Activated effector memory CD4-positive, alpha-beta T cell treated with Interleukin-2 at 50 U/mL for 16 hours (primary cell): Measurements from ENCODE around the gene DHRSX.
"Not testable (repeated sequence)": the region's sequence is repeated elsewhere in the genome, so short reads cannot be mapped to it uniquely, and the experiment has no call there.

Source experiments
- DNase-seq: peaks from one replicate; pipeline ENCODE4 v3.0.0-alpha.2; 2020

DHRSX gene

DNA sequence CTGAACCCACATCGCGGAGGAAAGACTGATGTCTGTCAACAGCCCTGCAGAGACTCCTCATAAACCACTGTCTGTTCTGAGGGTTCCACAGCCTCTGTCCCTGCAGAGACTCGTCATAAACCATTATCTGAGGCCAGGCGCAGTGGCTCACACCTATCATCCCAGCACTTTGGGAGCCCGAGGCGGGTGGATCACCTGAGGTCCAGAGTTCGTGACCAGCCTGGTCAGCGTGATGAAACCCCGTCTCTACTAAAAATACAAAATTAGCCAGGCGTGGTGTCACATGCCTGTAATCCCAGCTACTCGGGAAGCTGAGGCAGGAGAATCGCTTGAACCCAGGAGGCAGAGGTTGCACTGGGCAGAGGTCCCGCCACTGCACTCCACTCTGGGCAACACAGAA lies 259.3 kb downstream of the DHRSX start:
- DNase-seq, result not testable (repeated sequence)

DNA sequence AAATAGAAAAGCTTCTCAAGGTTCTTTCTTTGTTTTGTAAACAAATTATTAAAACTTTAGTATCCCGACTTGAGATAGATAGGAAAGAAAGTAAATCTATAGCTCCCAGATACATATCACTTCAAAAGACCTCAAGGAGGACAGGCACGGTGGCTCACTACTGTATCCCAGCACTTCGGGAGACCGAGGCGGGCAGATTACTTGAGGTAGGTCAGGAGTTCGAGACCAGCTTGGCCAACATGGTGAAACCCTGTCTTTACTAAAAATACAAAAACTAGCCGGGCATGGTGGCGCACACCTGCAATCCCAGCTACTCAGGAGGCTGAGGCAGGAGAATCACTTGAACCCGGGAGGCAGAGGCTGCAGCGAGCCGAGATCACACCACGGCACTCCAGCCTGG lies 260.0 kb downstream of the DHRSX start:
- not testable (repeated sequence) for DNase-seq

DNA sequence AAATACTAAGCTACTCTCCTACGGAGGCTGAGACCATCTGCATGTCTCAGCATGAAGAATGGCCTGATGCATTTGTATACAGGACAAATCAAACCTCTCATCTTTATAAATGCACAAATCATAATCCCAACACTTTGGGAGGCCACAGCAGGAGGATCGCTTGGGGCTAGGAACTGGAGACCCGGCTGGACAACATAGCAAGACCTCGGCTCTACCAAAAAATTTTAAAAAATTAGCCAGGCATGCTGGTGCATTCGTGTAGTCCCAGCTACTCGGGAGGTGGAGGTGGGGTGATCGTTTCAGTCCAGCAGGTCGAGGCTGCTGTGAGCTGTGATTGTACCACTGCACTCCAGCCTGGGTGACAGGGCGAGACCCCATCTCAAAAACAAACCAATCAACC lies 262.8 kb downstream of the DHRSX start:
- no peak for DNase-seq

DNA sequence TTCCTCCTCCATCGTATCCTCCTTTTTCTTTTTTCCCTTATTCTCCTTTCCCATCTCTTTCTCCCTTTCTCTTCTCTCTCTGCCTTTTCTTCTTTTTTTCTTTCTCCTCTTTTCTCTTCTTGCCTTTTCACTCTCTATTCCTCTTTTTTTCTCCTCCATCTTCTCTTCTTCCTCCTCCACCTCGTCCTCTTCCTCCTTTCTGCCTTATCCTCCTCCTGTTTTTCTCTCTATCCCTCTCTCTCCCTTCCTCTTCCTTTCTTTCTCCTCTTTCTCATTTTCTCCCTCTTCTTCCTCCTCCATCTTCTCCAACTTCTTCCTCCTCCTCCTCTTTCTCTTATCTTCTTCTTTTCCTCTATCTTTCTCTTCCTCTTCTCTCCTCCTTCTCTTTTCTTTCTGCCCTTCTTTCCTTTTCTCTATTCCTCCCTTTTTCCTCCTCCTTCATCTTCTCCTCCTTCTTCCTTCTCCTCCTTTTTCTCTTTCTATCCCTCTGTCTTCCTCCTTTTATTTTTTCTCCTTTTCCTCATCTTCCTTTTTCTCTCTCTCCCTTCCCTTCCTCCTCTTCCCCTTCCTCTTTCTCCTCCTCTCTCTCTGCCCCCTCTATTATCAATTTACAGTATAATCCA lies 269.1 kb downstream of the DHRSX start:
- DNase-seq, result no peak

DNA sequence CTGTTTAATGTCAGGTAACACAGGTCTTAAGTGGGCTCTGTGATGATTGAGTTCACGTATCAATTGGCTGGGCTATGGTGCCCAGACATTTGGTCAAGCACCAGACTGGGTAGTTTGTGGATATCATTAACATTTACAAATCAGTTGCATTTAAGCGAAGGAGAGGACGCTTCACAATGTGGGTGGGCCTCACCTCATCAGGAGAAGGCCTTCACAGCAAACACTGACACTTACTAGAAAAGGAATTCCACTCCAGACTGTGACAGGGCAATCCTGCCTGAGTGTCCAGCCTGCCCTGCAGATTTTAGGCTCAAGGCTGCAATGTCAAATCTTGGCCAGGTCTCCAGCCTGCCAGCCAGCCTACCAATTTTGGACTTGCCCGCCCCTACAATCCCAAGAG lies 270.3 kb downstream of the DHRSX start:
- no peak for DNase-seq

DNA sequence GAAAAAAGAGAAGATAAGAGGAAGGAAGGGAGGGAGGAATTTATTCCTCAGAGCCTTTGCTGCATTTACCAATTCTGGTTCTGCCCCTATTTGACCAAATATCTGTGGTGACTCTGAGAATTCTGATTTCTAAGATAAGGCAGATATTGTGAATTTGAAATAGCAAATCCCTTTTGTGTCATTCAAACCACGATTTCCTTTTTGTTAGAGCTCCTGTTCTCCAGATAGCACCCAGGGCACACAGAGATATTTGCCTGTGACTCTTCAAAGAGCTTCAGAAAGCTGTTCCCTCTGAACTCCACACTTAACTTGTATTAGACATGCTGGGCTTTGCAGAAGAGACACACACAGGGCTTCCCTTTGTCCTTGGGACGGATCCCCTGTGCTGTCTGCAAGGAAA lies 272.2 kb downstream of the DHRSX start:
- no peak for DNase-seq

DNA sequence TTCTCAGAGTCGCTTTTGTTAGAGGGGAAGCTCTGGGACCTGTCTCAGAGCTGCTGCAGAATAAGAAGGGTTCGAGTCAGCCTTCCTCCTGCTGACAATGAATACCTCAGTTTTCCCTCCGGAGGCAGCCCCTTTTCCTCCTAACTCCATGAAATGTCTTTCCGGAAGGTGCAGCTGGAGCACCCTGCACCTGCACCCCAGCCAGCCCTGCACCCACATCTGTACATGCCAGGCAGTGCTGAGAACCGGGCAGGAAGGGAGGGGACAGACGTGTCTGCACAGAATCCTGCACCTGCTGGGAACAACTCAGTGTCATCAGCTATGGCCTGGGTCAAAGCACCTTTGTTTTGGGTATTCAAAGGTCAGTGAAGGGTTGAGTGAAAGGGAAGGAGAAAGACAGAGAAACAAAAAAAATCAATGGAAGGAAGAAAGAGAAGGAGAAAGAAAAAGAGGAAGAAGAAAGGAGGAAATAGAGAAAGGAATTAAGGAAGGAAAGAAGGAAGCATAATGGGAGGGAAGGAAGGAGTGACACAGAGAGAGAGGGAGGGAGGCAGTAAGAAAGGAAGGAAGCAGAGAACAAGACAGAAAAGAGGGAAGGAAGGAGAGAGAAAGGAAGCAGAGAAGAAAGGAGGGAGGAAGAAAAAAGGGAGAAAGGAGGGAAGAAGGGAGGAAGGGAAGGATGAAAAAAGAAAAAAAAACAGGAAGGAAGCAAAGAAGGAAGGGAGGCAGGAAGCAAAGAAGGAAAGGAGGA lies 273.7 kb downstream of the DHRSX start:
- no peak for DNase-seq

DNA sequence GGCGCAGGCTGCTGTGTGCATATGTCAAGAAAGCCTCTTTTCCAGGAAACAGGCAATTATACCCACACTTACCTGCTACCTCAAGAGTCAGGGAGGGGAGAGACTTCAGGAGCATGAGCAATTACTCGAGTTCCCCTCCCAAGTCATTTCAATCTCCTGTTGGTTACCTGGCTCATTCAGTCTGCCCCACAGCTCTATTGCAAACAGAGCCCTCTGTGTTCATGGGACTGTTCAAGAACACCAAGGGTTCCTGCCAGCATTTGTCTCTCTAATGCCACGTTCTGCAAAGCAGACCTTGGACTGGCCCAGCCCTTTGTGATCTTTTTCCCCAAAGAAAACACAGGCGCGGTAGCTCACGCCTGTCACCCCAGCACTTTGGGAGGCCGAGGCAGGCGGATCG lies 274.6 kb downstream of the DHRSX start:
- DNase-seq, result no peak

DNA sequence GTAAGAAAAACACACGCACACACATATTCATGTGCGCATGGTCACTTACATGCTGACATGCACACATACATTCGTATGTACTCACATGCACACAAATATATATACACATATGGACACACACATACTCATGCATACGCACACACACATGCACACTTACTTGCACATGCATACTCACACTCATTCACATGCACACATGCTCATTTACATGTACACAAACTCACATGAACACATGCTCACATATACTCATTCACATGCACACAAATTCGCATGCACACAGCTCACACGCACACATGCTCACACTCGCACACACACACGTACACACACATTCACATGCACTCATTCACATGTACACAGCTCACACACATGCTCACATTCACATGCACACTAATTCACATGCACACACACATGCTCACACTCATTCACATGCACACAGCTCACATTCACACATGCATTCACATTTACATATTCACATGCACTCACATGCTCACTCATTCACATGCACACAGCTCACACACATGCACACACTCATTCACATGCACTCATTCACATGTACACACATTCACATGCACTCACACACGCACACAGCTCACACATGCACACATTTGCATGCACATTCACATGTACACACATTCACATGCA lies 276.1 kb downstream of the DHRSX start:
- no peak for DNase-seq

DNA sequence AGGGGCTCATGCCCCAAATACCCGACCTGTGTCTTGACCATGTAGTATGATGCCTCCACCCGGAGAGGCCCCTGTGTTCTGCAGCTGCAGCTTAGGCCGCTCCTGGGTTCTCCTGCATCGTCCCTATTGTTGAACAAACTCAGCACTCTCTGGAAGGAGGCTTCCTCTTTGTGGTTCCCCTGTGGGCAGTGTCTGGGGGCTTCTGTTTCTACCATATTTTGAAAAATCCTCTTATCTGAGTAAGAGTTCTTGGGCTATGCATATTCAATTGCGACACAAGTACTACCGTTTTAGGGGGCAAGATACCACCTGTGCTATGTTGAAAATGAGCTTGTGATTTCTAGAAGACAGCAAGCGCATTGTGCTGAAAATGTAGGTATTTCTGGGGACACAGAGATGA lies 276.6 kb downstream of the DHRSX start:
- DNase-seq, result no peak

DNA sequence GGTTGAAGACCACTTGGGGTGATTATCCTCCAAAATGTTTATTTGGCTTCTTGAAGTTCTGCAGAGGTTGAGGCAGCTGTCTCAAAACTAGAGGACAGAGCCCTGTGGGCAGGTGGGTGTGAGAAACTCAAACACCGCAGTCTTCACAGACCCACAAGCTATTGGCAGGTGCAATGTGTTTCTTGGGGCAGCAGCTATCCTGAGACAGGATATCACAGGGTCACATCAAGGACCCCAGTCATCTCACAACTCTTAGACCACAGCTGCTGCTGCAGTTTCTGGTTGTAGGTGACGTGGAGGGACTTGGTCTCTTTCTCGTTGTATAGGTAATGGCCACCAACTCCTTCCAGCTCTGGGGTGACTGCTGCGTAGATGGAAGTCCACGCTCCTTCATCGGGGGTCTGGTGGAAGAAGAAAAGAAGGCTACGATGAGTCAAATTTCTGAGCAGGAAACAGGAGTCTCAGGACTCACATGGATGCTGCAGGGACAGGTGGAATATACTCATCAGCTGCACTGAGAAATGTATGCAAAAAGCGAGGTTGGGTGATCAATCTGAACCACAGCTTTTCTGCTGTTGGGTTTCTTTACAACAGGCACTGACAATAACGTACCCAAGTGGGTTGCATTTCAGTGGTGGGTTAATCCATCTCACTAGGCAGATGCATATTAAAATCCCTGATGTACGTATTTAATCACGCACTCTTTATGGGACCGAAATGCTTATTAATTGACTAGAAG lies 279.8 kb downstream of the DHRSX start:
- DNase-seq, result no peak

DNA sequence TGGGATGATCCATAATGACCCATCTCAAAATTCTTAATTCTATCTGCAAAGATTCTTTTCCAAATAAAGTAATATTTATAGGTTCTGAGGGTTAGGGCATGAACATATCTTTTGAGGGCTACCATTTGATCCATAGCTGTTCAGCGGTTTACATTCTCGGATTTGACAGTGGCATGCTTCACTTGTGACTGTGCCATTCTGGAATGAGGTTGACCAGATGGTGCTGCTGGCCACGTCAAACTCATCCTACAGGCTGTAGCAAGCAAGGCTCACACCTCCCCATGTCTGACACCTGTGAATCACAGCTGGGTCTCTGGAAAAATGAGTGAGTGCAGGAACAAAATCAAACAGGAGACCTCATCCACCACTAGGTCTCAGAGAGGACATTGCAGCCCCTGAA lies 280.5 kb downstream of the DHRSX start:
- no peak for DNase-seq

DNA sequence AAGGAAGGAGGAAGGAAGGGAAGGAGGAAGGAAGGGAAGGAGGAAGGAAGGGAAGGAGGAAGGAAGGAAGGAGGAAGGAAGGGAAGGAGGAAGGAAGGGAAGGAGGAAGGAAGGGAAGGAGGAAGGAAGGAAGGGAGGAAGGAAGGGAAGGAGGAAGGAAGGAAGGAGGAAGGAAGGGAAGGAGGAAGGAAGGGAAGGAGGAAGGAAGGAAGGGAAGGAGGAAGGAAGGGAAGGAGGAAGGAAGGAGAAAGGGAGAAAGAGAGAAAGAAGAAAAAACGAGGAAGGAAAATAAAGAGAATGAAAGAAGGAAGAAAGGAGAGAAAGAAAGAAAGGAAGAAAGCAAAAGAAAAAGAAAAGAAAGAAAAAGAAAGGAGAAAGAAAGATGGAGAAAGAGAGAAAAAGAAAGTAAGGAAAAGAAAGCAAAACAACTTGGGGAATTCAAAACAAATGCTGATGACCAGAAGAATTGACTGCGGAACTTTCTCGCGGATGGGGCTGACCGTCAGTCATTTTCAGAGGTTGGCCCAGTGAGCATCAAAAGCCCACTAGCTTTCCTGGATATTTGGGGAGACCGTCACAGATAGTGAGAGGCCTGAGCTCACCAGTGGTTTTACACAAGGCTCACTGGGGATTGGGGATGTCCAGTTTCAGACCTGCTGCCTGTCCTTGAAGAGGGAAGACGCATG lies 286.5 kb downstream of the DHRSX start:
- not testable (repeated sequence) for DNase-seq

DNA sequence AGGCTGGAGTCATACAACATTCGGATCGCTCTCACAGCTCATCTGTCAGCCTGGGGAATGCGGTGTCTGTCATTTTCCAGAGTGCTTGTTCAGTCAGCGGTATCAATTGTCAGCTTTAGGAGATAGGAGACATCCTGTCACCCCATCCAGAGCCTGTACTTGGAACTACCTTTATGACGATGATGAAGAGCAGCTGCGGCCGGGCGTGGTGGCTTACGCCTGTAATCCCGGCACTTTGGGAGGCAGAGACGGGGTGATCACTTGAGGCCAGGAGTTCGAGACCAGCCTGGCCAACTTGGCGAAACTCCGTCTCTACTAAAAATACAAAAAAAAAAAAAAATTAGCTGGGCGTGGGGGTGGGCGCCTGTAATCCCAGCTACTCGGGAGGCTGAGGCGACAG lies 289.1 kb downstream of the DHRSX start:
- DNase-seq, result not testable (repeated sequence)

DNA sequence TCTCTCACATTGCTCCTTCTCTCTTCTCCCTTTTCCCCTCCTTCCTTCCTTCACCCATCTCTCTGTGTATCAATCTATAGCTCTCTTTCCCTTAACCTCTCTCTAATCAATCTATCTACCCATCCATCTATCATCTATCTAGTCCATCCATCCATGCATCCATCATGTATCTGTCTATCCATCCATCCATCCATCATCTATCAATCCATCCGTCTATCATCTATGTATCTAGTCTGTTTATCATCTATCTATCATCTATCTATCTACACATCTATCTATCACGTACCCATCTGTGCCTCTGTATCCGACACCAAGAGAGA lies 307.5 kb downstream of the DHRSX start:
- no peak for DNase-seq

DNA sequence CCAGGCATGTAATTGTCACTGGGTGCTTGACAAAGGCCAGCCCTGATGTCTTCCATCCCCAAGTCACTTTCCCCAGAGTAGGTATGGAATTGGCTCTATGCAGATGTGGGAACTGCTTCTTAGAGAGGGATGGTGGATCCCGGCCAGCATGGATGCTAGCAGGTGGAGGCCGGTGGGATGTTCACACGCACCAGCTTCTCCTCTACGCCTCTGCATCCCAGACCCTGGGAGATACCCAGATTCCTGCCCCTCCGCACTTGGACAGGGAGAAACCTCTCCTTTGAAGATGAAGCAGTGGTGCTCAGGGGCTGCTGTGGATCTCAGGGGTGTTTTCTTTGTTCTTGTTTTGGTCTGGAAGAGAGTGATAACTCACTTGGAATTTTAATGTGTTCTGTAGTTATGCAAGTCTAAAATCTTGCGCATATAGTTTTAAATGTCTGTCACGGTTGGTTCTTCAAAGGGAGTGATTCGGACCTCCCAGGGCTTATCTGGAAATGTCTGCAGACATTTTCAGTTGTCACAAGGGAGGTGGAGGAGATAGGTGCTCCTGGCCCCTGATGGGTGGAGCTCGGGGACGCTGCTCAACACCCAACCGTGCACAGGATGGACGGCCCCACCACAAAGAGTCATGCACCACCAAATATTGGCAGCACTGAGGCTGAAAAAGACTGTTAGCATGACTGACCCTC lies 308.0 kb downstream of the DHRSX start:
- no peak for DNase-seq

DNA sequence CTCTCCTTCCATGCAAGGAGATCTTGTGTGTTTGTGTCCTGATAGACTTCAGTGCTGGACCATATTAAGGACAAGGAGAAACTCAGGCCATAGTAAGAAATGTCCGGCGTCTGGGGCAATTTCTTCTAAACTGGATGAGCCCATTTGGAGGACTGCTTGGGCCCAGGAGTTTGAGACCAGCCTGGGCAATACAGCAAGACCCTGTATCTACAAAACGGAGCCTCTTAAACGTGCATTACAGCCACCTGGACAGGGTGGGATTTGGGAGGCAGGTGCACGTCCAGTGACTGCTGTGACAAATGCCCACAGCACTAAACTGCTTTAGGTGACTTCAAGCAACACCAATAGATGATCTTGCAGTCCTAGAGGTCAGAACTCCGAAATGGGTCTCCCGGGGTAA lies 311.9 kb downstream of the DHRSX start:
- DNase-seq, result no peak

DNA sequence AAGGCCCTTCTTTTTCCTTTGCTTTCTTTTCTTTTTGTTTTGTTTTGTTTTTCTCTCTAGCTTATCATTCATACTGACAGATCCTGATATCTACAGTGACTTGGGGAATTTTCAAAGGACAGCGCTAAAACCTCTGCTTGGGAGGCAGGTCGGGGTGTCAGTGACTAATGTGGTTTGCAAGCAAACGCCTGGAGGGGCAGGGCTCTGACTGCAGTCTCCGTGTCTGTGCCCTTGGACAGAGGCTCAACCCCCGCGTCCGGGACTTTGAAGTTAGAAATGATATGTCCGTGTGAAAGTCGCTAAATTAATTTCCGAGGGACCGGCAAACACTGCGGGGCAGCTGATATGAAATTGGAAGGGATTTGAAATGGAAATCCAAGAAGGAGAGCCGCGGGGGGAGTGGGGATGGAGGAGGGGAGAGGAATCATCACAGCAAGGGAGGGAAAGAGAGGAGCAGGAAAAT lies 312.4 kb downstream of the DHRSX start:
- no peak for DNase-seq

DNA sequence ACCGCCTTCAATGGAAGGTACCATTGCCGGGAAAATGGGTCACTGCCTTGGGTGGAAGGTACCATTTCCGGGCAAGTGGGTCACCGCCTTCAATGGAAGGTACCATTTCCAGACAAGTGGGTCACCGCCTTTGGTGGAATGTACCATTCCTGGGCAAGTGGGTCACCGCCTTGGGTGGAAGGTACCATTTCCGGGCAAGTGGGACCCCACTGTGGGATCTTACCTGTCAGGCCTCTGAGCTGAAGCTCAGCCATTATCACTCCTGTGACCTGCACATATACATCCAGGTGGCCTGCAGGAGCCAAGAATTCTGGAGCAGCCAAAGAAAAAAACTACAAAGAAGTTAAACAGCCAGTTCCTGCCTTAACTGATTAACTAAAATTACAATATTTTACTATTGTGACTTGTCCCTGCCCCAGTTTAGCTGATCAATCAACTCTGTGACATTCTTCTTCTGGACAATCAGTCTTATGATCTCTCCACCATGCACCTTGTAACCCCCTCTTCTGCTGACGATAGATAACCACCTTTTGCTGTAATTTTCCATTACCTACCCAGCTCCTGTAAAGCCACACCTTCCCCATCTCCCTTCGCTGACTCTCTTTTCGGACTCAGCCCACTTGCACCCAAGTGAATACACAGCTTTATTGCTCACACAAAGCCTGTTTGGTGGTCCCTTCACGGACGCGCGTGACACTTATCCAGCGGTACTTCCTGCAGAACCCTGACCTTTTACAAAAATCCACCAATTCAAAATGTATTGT lies 313.2 kb downstream of the DHRSX start:
- DNase-seq, result no peak

DNA sequence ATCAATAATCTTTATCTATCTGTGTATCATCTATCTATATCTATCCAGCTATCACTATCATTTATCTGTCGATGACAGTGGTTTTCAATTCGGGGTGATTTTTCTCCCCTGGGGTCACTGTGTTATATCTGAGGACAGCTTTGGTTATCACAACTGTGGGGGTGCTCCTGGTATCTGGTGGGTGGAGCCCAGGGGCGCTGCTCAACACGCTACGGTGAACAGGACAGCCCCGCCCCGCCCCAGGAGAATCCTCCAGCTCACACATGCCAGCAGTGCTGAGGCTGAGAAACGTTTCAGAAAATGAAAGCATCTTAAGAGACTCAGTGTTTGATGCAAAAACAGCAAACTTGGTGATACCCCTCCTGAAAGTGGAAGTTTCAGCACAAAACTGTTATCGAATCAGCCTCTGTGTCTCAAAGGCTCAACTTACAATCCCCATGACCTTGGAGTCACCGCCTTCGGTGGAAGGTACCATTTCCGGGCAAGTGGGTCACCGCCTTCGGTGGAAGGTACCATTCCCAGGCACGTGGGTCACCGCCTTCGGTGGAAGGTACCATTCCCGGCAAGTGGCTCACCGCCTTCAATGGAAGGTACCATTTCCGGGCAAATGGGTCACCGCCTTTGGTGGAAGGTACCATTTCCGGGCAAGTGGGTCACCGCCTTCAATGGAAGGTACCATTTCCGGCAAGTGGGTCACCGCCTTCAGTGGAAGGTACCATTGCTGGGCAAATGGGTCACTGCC lies 315.3 kb downstream of the DHRSX start:
- no peak for DNase-seq

DNA sequence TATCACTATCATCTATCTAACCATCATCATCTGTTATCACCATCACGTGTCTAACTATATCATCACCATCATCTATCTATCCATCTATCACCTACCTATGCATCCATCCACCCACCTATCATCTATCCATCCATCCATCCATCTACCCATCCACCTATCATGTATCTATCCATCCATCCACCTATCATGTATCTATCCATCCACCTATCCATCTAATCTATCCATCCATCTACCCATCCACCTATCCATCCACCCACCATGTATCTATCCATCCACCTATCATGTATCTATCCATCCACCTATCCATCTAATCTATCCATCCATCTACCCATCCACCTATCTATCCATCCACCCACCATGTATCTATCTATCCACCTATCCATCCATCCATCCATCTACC lies 316.7 kb downstream of the DHRSX start:
- DNase-seq, result no peak
